Upper lobe of right lung (tissue), 1 donor: ENCODE results near the gene HMGCS2. TPM values are rescaled to one million over a fixed set of nuclear protein-coding genes. Genes with fewer than 3 reads are reported as not detected.

Experiments used
- ATAC-seq: fragments of 200-7000 bp; cut with Tn5 transposase; one replicate; pipeline ENCODE4 v1.9.1; 2020; ENCODE audit warnings: mild to moderate bottlenecking, moderate library complexity
- DNase-seq: peaks from one replicate; pipeline ENCODE4 v3.0.0-alpha.2; 2020
- H3K27ac ChIP-seq: fragments of 200-600 bp; one replicate; pipeline ENCODE4 v1.8.0; 2022
- H3K27me3 ChIP-seq: fragments of 200-600 bp; one replicate; pipeline ENCODE4 v1.8.0; 2022; ENCODE audit warnings: mild to moderate bottlenecking
- H3K36me3 ChIP-seq: fragments of 200-600 bp; one replicate; pipeline ENCODE4 v1.8.0; 2022
- H3K4me1 ChIP-seq: fragments of 200-600 bp; one replicate; pipeline ENCODE4 v1.8.0; 2022
- H3K4me3 ChIP-seq: fragments of 200-600 bp; one replicate; pipeline ENCODE4 v1.8.0; 2022; ENCODE audit warnings: mild to moderate bottlenecking
- H3K9me3 ChIP-seq: fragments of 200-600 bp; one replicate; pipeline ENCODE4 v1.8.0; 2022
- CTCF ChIP-seq: fragments of 200-600 bp; IDR thresholded peaks from one replicate; pipeline ENCODE4 v1.8.0; 2022; ENCODE audit warnings: antibody characterized with exemption
- intact Hi-C: fragments of 100-400 bp; cut with DNase I; formaldehyde crosslinking; loops from one replicate; pipeline ENCODE4 v1.11.0; 2022
- total RNA-seq: library from RNA; stranded (reverse); fragmentation: NEBNext Ultra II Directional; extraction: Animal tissue kit (Norgen Biotek cat#: 25700); gene quantifications from one replicate; pipeline ENCODE4 v1.2.1, GENCODE V29; 2021
- donor health status: DM: no; HTN: yes; CAD: no; lungs with severe emphysema.

HMGCS2 gene
- total RNA-seq, 1 donor from 2014 or later, result not detected

- Histone ChIP-seq H3K9me3 (no peaks in the 10 kb centered on the region), H3K4me1 (no peaks in the 10 kb centered on the region), H3K27ac (no peak overlapping the region), H3K36me3 (no peaks in the 10 kb centered on the region), H3K4me3 (no peak overlapping the region), H3K27me3 (peaks cover 5% of the 10 kb centered on the region)
- ATAC-seq (no peak), DNase-seq (no peak)
- TF ChIP-seq CTCF, result no peak
- intact Hi-C loops, result no loop called here
Observed at GRCh38 chr1:119767486-119767885, 1.2 kb downstream of the HMGCS2 start.

GRCh38 chr1:119766374-119766794, 2.3 kb downstream of the HMGCS2 start:
- intact Hi-C loops, result no loop called here
- no peak for TF ChIP-seq CTCF
- Histone ChIP-seq H3K27ac (no peak overlapping the region), H3K27me3 (no peaks in the 10 kb centered on the region), H3K9me3 (no peaks in the 10 kb centered on the region), H3K4me1 (no peaks in the 10 kb centered on the region), H3K4me3 (no peak overlapping the region), H3K36me3 (no peaks in the 10 kb centered on the region)
- ATAC-seq (no peak), DNase-seq (no peak)

GRCh38 chr1:119764220-119764619, 4.5 kb downstream of the HMGCS2 start:
- no peaks in the 10 kb centered on the region for H3K4me1 ChIP-seq
- no peak overlapping the region for H3K27ac ChIP-seq
- H3K27me3 ChIP-seq, result no peaks in the 10 kb centered on the region
- DNase-seq, result no peak
- intact Hi-C loops, result no loop called here
- H3K9me3 ChIP-seq, result no peaks in the 10 kb centered on the region
- no peak overlapping the region for H3K4me3 ChIP-seq
- H3K36me3 ChIP-seq, result no peaks in the 10 kb centered on the region
- TF ChIP-seq CTCF, result no peak
- no peak for ATAC-seq

GRCh38 chr1:119762953-119763352, 5.8 kb downstream of the HMGCS2 start:
- intact Hi-C loops, result no loop called here
- Histone ChIP-seq H3K27ac (no peak overlapping the region), H3K4me3 (no peak overlapping the region), H3K4me1 (no peaks in the 10 kb centered on the region), H3K36me3 (no peaks in the 10 kb centered on the region), H3K27me3 (no peaks in the 10 kb centered on the region), H3K9me3 (no peaks in the 10 kb centered on the region)
- ATAC-seq (no peak), DNase-seq (no peak)
- TF ChIP-seq CTCF, result no peak

GRCh38 chr1:119762409-119762808, 6.3 kb downstream of the HMGCS2 start:
- Histone ChIP-seq H3K4me1 (no peaks in the 10 kb centered on the region), H3K4me3 (no peak overlapping the region), H3K9me3 (no peaks in the 10 kb centered on the region), H3K27me3 (no peaks in the 10 kb centered on the region), H3K36me3 (no peaks in the 10 kb centered on the region), H3K27ac (no peak overlapping the region)
- no peak for ATAC-seq
- intact Hi-C loops, result no loop called here
- TF ChIP-seq CTCF, result no peak
- no peak for DNase-seq

GRCh38 chr1:119758584-119758983, 10.1 kb downstream of the HMGCS2 start:
- H3K4me3 ChIP-seq, result no peak overlapping the region
- H3K9me3 ChIP-seq, result no peaks in the 10 kb centered on the region
- ATAC-seq (no peak), DNase-seq (no peak)
- H3K36me3 ChIP-seq, result no peaks in the 10 kb centered on the region
- intact Hi-C loops, result no loop called here
- no peak overlapping the region for H3K27ac ChIP-seq
- H3K27me3 ChIP-seq, result no peaks in the 10 kb centered on the region
- no peaks in the 10 kb centered on the region for H3K4me1 ChIP-seq
- no peak for TF ChIP-seq CTCF
